DMS153 (cell line): Measurements from ENCODE around the gene ARFGAP3.
A peak's percentile ranks its signal among the peaks of the same experiment; 100 is the strongest.

Experiments used
- DNase-seq: peaks from one replicate; lab custom pipeline; 2025; lab: John Stamatoyannopoulos, UW

The ARFGAP3 gene, protein sequence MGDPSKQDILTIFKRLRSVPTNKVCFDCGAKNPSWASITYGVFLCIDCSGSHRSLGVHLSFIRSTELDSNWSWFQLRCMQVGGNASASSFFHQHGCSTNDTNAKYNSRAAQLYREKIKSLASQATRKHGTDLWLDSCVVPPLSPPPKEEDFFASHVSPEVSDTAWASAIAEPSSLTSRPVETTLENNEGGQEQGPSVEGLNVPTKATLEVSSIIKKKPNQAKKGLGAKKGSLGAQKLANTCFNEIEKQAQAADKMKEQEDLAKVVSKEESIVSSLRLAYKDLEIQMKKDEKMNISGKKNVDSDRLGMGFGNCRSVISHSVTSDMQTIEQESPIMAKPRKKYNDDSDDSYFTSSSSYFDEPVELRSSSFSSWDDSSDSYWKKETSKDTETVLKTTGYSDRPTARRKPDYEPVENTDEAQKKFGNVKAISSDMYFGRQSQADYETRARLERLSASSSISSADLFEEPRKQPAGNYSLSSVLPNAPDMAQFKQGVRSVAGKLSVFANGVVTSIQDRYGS

DNA sequence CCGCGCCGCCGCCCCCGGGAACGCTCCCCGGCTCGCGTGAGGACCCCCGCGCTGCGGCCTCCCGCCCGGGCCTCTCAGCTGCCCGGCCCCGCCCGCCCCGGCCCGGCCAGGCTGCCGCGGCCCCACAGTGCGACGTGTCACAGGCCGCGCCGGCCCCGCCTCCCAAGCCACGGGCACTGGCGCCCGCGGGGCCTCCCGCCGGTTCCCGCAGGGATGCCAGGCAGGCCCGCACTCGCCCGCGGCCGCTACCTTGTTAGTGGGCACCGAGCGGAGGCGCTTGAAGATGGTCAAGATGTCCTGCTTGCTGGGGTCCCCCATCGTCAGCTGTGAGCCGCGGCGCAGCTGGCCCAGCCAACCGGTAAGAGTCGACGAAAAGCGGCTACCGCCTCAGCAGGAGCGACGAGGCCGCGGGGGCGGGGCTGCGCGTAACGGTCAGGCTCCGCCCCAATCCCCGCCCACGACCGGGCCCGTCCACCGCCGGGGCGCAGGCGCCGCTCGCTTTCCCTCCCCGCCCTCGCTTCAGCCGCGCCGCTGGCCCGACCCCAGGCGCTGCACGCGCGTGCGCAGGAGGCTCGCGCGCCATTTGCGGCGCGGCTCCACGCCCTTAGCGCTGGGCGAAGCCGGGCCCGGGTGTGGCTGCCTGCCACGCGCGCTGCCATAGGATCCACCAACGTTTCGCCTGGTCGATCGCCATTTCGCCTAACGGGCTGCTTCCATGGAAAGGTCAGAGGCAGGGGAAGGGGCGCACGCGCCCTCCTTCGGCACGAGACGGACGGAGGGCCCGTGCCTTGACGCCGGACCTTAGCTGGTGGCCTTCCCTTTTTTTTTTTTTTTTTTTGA lies at the start of gene ARFGAP3:
Gene ARFGAP3 (minus strand): TSS at position 409 of the 840 bp plus-strand sequence. CDS start 91 bp downstream, at position 318.
- peak; percentile 88 for DNase-seq

DNA sequence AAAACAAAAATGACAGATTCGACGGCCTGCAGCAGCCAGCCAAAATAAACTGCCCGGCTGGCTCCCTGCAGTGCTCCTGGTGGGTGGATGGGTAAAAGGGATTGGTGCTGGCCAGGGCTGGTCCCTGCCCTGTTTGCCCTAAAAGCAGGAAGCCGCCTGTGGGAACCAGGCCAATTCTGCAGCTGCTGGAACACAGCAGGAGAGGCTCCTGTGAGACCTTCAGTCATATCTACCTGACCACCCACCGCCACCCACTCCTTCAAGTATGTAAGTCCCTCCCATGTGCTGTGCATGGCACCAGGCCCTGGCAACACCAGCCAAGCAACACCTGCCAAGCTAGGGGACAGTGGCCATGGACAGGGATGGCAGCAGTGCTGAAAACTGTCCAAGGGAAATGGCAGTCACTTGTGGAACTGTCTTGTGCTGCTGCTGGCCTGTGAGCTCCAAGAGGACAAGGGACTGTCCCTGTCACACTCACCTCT lies 48.7 kb upstream of the ARFGAP3 start:
- DNase-seq: peak; percentile 86

DNA sequence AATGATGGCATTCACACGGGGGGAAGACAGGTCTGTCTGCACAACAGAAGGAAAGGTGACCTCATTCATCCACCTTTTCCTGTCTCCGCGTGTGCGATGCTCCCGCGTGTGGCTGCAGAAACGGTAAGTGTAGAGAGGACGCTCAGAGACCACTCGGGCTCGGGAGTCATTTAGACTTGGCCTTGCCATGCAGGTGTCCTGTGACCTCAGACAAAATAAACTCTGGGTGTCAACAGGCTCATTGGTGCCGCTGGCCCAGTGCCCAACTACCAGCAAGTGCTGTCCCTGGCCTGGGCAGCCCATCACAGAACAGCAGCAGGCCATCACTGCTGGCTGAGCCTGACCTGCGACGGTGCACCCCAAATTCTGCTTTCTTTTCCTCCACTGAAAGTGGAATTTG lies 48.1 kb upstream of the ARFGAP3 start:
- no peak for DNase-seq

DNA sequence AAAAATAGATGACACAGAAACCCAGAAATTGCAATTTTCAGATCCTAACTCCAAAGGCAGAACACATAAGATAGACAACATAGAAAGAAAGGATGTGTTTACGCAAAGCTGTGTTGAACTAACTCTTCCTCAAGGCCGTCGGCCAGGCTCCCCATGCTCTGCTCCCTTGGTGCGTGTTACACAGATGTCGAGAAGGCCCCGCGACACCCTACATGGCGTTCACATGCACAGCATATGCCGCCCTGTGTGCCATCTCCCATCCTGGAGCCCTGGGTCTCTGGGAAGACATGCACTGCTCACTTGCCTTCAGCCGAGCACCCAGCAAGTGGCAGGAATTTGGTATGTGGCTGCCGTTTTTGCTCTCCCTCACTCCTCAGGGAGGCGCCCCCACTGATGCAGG lies 47.0 kb upstream of the ARFGAP3 start:
- no peak for DNase-seq

DNA sequence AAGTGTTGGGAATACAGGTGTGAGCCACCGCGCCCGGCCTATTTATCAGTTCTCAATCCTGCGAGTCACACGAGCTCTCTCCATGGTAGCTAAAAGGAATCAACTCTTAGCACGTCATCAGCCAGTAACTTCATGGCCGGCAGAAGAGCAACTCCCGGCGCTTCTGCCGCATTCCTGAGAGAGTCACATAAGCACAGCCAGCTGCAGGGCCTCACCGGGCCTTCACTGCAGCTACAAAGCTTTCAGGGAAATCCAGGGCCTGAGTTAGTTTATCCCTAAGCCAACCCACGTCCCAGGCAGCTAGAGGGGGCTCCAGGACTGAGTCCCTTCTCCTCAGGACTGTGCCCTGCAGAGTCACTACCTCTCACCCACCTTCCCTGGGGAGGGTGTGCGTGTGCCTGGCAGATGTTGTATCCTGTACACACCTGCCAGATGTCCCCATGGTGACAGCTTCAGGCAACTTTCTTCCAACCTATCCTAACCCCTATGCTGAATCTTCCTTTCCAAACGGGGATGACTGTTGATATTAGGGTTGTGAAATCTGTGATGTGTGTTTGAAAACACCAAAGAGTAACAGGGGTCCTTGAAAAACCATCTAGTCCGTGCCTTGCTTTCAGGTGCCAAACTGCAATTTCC lies 45.9 kb upstream of the ARFGAP3 start:
- DNase-seq: no peak

DNA sequence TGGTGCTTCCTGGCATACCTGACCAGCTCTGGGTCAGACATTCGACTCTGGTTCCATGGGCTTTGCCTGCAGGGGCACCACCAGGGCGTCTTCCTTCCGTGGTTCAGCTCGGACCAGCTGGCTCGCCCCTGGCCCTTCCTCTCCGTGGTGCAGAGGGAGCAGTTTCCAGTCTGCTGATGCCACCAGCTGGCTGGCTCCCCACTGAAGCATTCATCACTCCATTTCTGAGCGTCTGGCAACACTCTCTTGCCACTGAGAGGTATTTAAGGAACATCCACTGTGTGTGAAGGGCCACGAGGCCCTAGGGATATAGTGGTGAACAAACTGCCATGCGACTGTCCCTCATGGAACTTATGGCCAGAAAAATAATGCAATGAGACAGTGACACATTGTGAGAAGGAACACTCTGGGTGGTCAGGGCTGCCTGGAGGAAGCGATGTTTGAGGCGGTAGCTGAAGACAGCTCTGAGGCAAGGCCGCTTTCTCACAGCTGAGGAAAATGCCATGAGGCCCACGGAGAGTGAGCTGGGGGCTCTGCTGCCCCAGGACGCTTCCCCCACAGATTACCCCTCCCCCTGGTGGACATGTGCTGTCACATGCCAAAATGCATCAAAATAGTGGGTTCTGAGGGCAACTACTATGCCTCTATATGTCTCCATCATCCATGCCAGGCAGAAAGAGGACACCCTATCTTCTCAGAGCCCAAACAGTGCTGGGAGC lies 44.9 kb upstream of the ARFGAP3 start:
- DNase-seq: no peak

DNA sequence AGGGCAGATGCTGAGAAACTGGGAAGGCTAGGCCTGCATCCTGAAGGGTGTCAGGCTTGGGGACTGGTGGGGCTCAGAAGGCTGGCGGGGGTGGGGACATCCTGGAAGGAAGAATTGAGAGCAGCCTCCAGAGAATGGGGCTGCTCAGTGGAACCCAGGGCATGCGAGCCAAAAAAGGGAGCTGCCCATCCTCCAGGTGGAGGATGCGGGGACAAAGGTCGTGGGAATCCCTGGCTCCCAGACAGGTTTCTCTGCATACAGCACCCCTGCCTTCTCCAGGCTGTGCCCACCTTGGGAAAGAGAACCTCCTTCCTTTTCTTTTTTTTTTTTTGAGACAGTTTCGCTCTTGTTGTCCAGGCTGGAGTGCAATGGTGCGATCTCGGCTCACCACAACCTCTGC lies 40.9 kb upstream of the ARFGAP3 start:
- DNase-seq: no peak

DNA sequence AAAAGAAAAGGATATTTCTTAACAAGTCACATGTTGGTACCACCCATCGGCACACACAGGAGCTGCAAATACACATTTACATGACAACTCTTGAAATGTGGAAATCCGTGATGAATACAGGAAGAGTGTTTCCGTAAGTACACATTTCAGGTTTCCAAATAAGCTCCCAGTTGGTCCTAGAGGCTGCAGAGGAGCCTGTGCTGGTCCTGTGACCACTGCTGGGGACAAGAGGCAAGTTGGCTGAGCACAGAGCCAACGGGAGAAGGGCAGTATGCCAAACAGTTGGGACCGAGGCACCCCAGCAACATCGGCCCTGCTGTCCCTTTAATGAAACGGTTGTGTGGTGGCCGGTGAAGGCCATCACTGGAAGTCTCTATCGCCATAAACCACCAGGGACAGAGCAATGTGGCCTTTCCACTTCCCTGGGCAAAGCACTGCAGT lies 38.5 kb upstream of the ARFGAP3 start:
- DNase-seq: no peak

DNA sequence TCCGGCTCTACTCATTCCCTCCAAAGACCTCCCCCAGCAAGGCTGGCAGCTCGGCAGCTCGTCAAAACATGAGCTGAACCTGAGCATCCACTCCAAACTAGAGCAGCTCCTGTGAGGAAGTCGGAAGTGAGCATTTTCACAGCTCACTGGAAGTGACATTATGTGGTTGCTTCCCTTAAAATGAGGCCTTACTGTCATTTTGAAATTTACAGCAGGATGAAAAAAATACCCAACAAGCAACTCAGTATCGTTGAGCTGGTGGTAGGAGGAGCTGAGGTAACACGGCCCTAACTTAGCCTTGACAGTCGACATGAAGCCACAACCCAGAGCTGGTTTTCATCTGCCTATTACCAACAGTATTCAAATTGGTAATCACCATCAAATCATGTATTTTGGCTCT lies 38.0 kb upstream of the ARFGAP3 start:
- no peak for DNase-seq

DNA sequence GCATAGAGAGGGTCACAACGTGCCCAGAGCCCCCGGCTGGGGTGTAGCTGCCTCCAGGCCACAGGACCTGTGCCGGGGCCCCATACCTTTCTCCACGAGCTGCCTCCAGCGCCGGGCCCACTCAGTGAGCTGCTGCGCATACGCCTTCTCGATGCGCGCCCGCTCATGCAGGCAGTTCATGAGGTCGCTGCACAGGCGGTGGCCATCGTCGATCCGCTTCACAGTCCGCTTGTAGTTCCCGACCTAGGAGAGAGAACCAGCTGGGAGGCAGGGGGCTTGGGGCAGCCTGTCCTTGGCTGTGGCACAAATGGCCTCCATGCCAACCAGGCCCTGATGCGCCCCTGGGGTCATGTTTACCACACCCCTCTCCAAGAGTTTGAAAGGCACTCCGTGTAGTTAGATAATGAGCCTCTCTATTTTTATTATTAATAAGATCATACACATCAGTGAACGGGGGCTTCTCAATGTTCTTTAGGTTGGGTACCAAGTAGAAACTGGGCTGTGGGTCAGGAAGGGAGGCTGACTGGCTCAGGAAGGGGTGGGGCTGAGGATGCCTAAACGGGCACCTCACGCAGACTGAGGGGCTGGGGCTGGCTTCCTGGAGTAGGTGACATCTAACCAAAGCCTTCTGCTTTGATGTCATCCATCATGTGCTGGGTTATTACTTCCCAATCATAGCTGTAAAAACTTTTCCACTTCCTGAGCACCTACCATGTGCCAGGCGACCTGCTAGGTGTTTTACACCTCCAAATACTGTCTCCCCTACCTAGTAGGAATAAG lies 36.5 kb upstream of the ARFGAP3 start:
- DNase-seq: no peak

DNA sequence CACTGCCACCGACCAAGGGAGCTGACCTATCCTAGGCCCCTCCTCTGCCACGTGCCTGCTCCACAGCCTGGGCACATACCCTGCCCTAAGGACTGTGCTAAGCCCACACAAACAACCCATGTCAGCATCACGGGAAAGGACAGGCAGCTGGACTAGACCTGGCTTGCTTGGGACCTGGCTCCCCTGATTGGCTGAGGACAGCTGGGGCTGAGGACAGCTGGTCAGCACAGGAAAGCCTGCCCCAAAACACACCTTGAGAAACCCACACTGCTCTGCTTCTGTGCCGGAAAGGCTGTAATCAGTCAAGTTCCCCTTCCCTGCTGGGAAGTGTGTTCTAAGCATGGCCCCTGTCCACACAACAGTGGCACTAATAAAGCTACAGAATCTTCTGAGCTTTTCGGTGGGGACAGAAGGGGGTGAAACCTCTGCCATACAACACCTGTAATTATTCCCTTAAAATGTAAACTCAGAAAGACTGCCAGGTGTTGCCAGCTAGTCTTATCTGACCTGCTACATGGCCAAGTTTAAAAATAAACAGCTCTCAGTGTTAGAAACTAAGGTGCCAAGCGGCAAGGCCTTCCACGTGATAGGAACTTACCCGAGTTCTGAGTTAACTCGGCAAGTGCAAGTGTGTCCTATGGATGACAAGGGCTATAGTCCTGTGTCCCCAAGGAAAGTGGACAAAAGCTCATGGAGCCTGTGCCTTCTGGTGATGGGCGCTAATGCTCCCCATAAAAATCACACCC lies 35.7 kb upstream of the ARFGAP3 start:
- no peak for DNase-seq

DNA sequence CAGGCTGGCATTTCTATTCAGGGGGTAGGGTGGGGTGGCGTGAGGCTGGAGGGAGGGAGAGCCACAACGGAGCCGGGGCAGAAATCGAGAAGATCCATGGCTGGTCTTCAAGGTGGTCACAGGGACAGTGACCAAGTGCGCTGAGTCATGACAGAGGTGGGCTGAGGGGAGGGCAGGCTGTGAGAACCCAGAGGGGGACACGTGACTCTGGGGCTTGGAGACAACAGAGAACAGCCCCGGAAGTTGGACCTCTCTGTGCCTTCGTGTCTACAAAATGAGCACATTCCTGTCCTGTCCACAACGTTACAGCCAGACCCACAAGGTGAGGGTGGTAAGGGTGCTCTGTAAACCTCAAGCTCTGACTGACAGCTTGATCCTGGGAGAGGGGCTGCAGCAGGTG lies 35.1 kb upstream of the ARFGAP3 start:
- no peak for DNase-seq

DNA sequence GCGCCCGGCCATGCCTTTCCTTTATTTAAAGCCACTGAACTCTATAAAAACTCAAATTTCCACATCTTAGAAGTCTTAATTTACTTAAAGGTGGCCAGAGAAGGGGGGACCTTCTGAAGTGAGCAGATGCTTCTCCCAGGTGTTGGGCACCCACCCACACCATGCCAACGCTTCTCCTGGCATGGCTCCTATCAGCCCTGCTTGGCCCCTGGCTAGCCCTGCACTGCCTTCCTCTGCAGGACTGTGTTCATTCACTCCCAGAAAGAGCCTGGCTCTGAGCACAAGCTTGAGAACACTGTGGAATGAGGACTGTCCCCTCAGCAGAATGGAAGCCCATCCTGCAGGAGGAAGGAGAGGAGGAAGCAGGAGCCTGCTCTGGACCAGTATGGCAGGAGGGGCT lies 34.6 kb upstream of the ARFGAP3 start:
- no peak for DNase-seq

DNA sequence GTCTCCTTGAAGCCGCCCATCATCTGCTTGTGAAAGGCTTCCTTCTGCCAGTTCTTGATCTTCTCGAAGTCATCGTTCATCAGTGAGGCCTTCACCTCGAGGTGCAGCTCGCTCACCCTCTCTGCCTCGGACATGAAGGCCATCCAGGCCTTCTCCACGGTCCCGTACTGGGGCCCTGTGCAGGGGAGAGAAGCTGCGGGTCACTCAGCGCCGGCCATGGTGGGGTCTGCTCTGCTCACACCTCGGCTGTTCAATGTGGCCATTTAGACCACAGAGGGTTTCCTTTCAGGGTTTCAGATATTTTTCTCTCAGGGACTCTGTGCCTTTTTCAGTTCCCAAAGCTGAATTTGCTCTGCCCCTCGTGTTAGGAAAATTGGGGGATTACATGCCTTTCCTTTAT lies 33.9 kb upstream of the ARFGAP3 start:
- no peak for DNase-seq

DNA sequence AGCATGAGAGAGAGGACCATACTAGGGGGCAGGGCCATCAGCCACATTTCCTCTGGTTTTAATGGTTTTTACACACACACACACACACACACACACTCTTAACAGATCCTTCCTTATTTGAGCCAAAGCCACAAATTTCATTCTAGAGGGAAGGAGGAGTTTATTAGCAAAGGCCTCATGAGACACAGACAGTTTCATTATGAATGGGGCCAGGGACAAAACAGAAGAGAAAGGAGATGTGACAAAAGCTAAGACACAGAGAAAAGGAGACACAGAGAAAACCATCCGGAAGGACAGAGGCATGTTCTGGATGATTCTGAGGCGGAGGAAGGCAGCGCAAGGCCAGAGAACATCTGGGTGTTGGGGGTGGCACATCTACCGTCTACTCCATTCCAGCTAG lies 32.2 kb upstream of the ARFGAP3 start:
- no peak for DNase-seq

DNA sequence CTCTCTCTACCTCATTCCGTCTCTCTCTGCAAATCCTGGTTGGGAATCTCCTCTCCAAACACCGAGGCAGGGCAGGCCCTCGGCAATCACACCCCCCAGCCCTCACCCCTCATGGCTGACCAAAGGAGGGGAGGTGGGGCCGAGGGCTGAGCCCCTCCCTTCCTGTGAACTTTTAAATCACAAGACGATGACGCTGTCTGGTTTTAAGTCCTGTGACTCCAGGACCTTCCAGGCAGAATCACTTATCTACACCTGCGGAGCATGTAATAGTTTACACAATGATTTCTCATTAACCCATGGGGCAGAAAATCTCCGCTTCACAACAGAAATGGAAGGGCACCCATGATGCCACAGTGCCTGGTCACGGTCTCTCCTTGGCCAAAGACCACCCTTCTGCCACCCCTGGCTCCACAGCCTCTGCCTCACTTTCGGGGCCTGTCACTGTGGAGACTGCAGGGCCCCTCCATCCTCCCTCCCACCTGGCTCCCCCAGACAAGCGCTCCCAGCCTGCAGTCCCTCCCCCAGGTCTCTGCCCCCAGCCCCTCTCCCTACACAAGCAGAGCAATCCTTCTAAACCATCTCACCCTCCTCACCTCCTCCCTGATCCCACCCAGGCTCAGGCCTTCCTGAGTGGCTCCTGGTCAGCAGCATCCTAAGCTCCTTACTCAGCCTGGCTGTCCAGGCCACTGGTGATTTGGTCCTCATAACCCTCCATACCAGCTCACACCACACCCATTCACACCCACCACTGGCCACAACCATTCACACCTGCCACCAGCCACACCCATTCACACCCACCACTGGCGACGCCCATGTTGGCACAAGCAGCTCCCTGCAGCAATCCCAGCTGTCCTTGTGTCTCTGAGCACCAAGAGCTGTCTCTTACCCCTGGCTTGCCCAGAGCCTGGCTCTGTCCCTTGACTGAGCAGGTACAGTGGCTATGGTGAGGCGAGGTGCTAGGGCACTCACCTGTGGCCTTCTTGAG lies 30.7 kb upstream of the ARFGAP3 start:
- no peak for DNase-seq

DNA sequence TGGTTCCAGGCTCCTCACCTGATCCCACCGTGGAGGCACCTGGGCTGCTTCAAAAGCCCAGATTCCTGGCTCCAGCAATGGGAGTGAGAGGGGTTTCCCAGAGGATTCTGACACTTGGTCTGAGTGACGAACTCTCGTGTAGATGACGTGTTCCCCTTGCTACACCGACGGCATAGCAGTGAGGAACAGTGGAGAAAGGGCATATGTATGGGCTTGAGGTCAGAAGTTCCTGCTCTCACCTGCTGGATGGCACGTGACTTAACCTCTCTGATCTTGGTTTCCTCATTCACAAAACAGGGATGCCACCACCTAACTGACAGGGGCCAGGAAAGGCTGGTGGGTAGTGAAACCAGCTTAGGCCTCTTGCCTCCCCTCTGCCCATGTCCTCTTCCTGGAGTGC lies 30.0 kb upstream of the ARFGAP3 start:
- no peak for DNase-seq

DNA sequence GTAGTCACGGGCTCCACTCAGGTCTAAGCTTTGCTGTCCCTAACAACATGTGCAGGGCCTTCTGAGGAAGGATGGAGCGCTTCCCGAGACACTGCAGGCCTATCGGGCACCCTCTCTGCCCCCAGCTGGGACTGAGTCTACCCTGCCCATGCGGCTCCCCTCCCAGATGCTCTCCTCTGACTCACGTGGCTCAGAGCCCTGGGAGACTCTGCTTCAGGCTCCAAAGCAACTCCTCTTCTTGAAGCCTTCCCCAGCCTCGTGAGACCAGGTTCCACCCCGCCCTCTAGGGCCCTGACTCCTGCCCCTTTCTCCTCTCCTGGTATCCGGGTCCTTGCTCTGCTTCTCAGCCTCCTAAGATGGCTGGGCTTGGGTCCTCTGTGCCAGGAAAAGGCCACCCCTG lies 28.4 kb upstream of the ARFGAP3 start:
- no peak for DNase-seq
